GM19099 (cell line): ENCODE results near the gene SLC6A19.

Experiments
- POLR2A ChIP-seq: IDR thresholded peaks from 3 replicates; pipeline ENCODE4 v1.6.1; 2011; ENCODE audit warnings: low read depth; ENCODE audit not compliant: insufficient read length; ENCODE audit errors: extremely low read depth

Gene SLC6A19

GRCh38 chr5:1201327-1202025 lies at the start of gene SLC6A19:
TSS of gene SLC6A19 (plus strand) at chr5:1201595. CDS start at chr5:1201651, 56 bp downstream.
- no peak for TF ChIP-seq POLR2A

- no peak for TF ChIP-seq POLR2A
Measured at GRCh38 chr5:1152156-1152555, 49.2 kb upstream of the SLC6A19 start.

- TF ChIP-seq POLR2A, result no peak
Measured at GRCh38 chr5:1152771-1153282, 48.6 kb upstream of the SLC6A19 start.

GRCh38 chr5:1153428-1153827 lies 48.0 kb upstream of the SLC6A19 start:
- TF ChIP-seq POLR2A, result no peak

- TF ChIP-seq POLR2A, result no peak
Measured at GRCh38 chr5:1155191-1156032, 46.0 kb upstream of the SLC6A19 start.

- TF ChIP-seq POLR2A, result no peak
Measured at GRCh38 chr5:1156033-1156753, 45.2 kb upstream of the SLC6A19 start.

- TF ChIP-seq POLR2A, result no peak
Measured at GRCh38 chr5:1156754-1157460, 44.5 kb upstream of the SLC6A19 start.

- no peak for TF ChIP-seq POLR2A
Measured at GRCh38 chr5:1158647-1159340, 42.6 kb upstream of the SLC6A19 start.

GRCh38 chr5:1159341-1159675 lies 42.1 kb upstream of the SLC6A19 start:
- no peak for TF ChIP-seq POLR2A

- TF ChIP-seq POLR2A, result no peak
Measured at GRCh38 chr5:1159774-1160406, 41.5 kb upstream of the SLC6A19 start.

- TF ChIP-seq POLR2A, result no peak
Measured at GRCh38 chr5:1161108-1161832, 40.1 kb upstream of the SLC6A19 start.

- no peak for TF ChIP-seq POLR2A
Measured at GRCh38 chr5:1161833-1162229, 39.6 kb upstream of the SLC6A19 start.

- TF ChIP-seq POLR2A, result no peak
Measured at GRCh38 chr5:1162276-1162675, 39.1 kb upstream of the SLC6A19 start.
